PC-3 (cell line): ENCODE results near the gene CAMTA1. TPM values are rescaled to one million over a fixed set of nuclear protein-coding genes. Genes with fewer than 3 reads are reported as not detected.

ENCODE experiments used
- ATAC-seq: fragments of 200-7000 bp; cut with Tn5 transposase; 2 replicates; pipeline ENCODE4 v1.9.1; 2020; ENCODE audit warnings: mild to moderate bottlenecking, moderate library complexity
- BruUV-seq: library from RNA; stranded (reverse); fragments of 400-500 nt; replicated peaks from 2 replicates; lab custom pipeline; 2021; lab: Mats Ljungman, UMichigan
- CTCF ChIA-PET: fragments of 300-600 bp; sonication (Branson Sonifier 250); formaldehyde crosslinking; loops from one replicate; lab custom pipeline; 2022; ENCODE audit warnings: antibody characterized with exemption; lab: Charles Lee
- POLR2A ChIA-PET: fragments of 300-600 bp; sonication (Branson Sonifier 250); formaldehyde crosslinking; loops from one replicate; lab custom pipeline; 2022; ENCODE audit warnings: antibody characterized with exemption; ENCODE audit not compliant: unreplicated experiment; lab: Charles Lee
- DNase-seq: peaks from one replicate; pipeline ENCODE4 v3.0.0-alpha.2; 2015
- H2AFZ ChIP-seq: fragments of 300-600 bp; sonication (generic); 2 replicates; pipeline ENCODE4 v1.6.0; 2016; ENCODE audit warnings: antibody characterized with exemption, low read length
- H3F3A ChIP-seq: fragments of 300-600 bp; sonication (generic); one replicate; pipeline ENCODE4 v1.6.0; 2017; ENCODE audit warnings: antibody characterized with exemption, low read length, control low read depth, mild to moderate bottlenecking; ENCODE audit not compliant: unreplicated experiment
- H3K27ac ChIP-seq: fragments of 300-600 bp; sonication (generic); 2 replicates; pipeline ENCODE4 v1.5.1; 2016; ENCODE audit warnings: mild to moderate bottlenecking, low read length
- H3K27me3 ChIP-seq: fragments of 300-600 bp; sonication (generic); 2 replicates; pipeline ENCODE4 v1.6.1; 2016; ENCODE audit warnings: low read length, mixed read lengths
- H3K36me3 ChIP-seq: fragments of 300-600 bp; sonication (generic); 2 replicates; pipeline ENCODE4 v1.6.1; 2016; ENCODE audit warnings: low read depth, mixed run types, low read length, mixed read lengths
- H3K4me1 ChIP-seq: fragments of 300-600 bp; sonication (generic); 2 replicates; pipeline ENCODE4 v1.5.1; 2016; ENCODE audit warnings: low read length; ENCODE audit not compliant: insufficient read depth
- H3K4me2 ChIP-seq: fragments of 300-600 bp; sonication (generic); 2 replicates; pipeline ENCODE4 v1.6.0; 2016; ENCODE audit warnings: low read length
- H3K4me3 ChIP-seq: fragments of 300-600 bp; sonication (generic); 2 replicates; pipeline ENCODE4 v1.5.1; 2016; ENCODE audit warnings: mild to moderate bottlenecking, low read length, mixed read lengths
- H3K79me2 ChIP-seq: fragments of 300-600 bp; sonication (generic); 2 replicates; pipeline ENCODE4 v1.6.1; 2017; ENCODE audit warnings: low read length, mixed read lengths
- H3K9ac ChIP-seq: fragments of 300-600 bp; sonication (generic); 2 replicates; pipeline ENCODE4 v1.6.0; 2016; ENCODE audit warnings: mild to moderate bottlenecking, low read length
- H3K9me2 ChIP-seq: fragments of 300-600 bp; sonication (generic); replicated peaks from 2 replicates; pipeline ENCODE4 v1.6.1; 2016; ENCODE audit warnings: mixed run types, low read length, mixed read lengths
- H3K9me3 ChIP-seq: fragments of 300-600 bp; sonication (generic); 2 replicates; pipeline ENCODE4 v1.6.1; 2016; ENCODE audit warnings: low read length, mixed read lengths
- H4K20me1 ChIP-seq: fragments of 300-600 bp; sonication (generic); 2 replicates; pipeline ENCODE4 v1.6.1; 2016; ENCODE audit warnings: low read length, mixed read lengths
- EZH2 ChIP-seq: fragments of 300-600 bp; sonication (generic); IDR thresholded peaks from one replicate; pipeline ENCODE4 v1.6.1; 2017; ENCODE audit warnings: antibody characterized with exemption, mild to moderate bottlenecking, low read length; ENCODE audit not compliant: unreplicated experiment
- EZH2phosphoT487 ChIP-seq: fragments of 300-600 bp; sonication (generic); IDR thresholded peaks from 2 replicates; pipeline ENCODE4 v1.6.1; 2018; ENCODE audit warnings: mild to moderate bottlenecking, antibody characterized with exemption, low read length, borderline replicate concordance
- intact Hi-C: fragments of 100-400 bp; cut with micrococcal nuclease; formaldehyde crosslinking; loops from 2 replicates; pipeline ENCODE4 v1.9.0; 2023
- total RNA-seq: library from RNA; depleted of rRNA; stranded (reverse); fragments of >200 nt; gene quantifications from 2 replicates; pipeline ENCODE4 v1.2.3, GENCODE V29; 2014
- TF ChIP-seq, protein P1 (sequence below): fragments of 300-600 bp; sonication (generic); conservative IDR thresholded peaks from 2 replicates; pipeline ENCODE4 v1.5.1; 2017; ENCODE audit warnings: antibody characterized with exemption, low read depth, mild to moderate bottlenecking, low read length

CAMTA1 gene
- total RNA-seq, 1 experiment from 2014 or later = 40.8 TPM

DNA sequence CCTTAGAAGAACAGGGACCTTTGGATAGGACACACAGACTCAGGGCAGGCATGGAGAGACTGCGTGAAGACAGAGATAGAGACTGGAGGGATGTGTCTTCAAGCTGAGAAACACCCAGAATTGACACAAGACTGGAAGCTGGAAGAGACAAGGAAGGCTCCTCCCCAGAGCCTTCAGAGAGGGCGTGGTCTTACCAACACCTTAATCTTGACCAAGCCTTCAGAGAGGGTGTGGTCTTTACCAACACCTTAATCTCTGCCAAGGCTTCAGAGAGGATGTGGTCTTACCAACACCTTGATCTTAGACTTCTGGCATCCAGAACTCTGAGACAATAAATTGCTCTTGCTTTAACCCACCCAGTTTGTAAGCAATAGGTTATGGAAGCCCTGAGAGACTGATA, 504.4 kb downstream of the CAMTA1 start:
- intact Hi-C loops = no loop called here
- POLR2A ChIA-PET = no interaction called here
- Histone ChIP-seq H3K36me3 (no peaks in the 10 kb centered on the region), H3K9me2 (no peaks in the 10 kb centered on the region), H3K79me2 (no peaks in the 10 kb centered on the region), H3K4me3 (no peak overlapping the region), H4K20me1 (no peaks in the 10 kb centered on the region), H3K4me1 (no peaks in the 10 kb centered on the region), H3K27me3 (peaks cover 21% of the 10 kb centered on the region), H3K9ac (no peak overlapping the region), H2AFZ (no peak overlapping the region), H3K27ac (no peak overlapping the region), H3F3A (no peaks in the 10 kb centered on the region), H3K9me3 (no peaks in the 10 kb centered on the region), H3K4me2 (no peak overlapping the region)
- ATAC-seq (no peak), DNase-seq (no peak)
- no TSS peak for BruUV-seq
- TF ChIP-seq EZH2phosphoT487 (no peak), EZH2 (no peak)
- TF ChIP-seq, protein P1, sequence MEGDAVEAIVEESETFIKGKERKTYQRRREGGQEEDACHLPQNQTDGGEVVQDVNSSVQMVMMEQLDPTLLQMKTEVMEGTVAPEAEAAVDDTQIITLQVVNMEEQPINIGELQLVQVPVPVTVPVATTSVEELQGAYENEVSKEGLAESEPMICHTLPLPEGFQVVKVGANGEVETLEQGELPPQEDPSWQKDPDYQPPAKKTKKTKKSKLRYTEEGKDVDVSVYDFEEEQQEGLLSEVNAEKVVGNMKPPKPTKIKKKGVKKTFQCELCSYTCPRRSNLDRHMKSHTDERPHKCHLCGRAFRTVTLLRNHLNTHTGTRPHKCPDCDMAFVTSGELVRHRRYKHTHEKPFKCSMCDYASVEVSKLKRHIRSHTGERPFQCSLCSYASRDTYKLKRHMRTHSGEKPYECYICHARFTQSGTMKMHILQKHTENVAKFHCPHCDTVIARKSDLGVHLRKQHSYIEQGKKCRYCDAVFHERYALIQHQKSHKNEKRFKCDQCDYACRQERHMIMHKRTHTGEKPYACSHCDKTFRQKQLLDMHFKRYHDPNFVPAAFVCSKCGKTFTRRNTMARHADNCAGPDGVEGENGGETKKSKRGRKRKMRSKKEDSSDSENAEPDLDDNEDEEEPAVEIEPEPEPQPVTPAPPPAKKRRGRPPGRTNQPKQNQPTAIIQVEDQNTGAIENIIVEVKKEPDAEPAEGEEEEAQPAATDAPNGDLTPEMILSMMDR = no peak
- CTCF ChIA-PET = no interaction called here

DNA sequence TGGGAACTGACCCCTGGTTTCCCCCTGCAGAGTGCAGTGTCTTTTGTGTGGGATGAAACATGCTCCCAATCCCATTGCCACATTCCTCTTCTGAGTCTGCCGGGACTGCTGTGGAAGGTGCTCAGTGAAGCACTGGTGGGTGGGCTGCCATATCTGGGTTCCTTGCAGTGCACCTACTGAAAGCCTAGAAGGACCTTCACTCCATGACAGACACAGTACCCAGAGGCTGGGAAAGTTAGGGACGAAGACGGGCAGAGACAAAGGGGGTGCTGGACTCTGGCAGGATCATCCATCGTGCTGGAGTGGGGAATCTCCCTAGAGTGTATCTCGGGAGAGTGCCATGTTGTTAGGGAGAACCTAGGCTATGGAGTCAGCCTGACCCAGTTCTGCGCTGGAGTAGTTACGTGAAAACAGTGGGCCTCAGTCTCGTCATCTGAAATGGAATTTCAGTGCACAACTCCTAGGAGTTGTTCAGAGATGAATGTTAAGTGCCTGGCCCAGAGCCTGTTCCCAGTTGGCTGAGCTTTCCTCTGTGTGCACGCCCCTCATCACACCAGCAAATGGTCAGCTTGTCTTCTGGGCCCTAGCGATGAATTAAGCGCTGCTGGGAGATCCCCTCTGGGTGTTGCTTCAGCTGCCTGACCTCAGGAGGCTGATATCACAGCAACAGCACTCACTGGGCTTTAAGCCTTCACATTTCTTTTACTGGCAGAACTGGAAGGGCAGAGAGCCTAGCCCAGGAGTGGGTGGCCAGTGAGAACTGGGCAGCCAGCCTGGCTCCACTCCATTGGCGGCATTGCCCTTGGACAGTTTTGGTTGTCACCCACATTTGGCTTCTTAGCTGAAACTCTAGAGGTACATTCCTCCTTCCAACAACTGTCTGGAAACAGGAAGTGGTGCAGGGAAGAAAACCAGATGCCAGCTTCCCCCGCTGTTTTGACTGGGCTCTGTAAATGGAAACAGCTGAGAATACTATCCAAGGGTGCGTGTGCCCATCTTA, 506.0 kb downstream of the CAMTA1 start:
- CTCF ChIA-PET = no interaction called here
- H3K9ac ChIP-seq = no peak overlapping the region
- no peak overlapping the region for H2AFZ ChIP-seq
- H3K4me2 ChIP-seq = no peak overlapping the region
- H3K9me3 ChIP-seq = no peaks in the 10 kb centered on the region
- DNase-seq (no peak), ATAC-seq (no peak)
- no peaks in the 10 kb centered on the region for H3K4me1 ChIP-seq
- peaks cover 21% of the 10 kb centered on the region for H3K27me3 ChIP-seq
- H4K20me1 ChIP-seq = no peaks in the 10 kb centered on the region
- H3K4me3 ChIP-seq = no peak overlapping the region
- no peaks in the 10 kb centered on the region for H3F3A ChIP-seq
- no TSS peak for BruUV-seq
- POLR2A ChIA-PET = no interaction called here
- no peaks in the 10 kb centered on the region for H3K36me3 ChIP-seq
- H3K27ac ChIP-seq = no peak overlapping the region
- no peaks in the 10 kb centered on the region for H3K9me2 ChIP-seq
- intact Hi-C loops = no loop called here
- no peaks in the 10 kb centered on the region for H3K79me2 ChIP-seq
- TF ChIP-seq, protein P1 = no peak
- no peak for TF ChIP-seq EZH2phosphoT487
- no peak for TF ChIP-seq EZH2

DNA sequence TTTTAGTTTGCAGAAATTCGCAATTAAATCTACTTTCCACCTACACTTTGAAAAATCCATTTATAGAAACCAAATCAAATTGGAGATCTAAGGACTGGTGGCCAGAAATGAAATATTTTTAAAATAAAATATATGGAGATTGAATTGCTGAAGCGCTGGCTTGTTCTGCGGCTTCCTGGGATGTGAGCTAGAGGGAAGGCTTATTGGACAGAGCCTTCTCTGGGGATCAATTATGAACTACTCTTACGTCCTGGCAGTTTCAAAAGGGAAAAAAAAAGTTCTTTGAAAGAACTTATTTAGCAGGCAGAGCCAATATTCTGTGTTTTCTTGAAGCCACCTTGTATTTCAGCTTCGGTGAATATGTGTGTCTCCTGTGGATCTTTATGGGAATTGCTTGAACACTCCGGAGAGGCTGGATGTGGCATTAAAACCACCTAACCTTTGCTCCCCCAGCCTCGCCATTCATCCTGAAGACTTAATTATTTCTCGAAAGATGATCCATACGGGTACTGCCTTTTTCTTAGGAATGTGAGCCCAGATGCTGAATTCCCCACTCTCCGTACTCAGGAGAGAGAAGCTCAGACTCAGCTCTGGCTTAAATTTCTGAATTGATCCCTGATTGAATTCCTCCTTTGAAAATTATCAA, 506.9 kb downstream of the CAMTA1 start:
- no TSS peak for BruUV-seq
- ATAC-seq = no peak
- no peak overlapping the region for H2AFZ ChIP-seq

More for the DNA sequence above, 506.9 kb downstream of the CAMTA1 start:
- Histone ChIP-seq H3K4me1 (no peaks in the 10 kb centered on the region), H3K79me2 (no peaks in the 10 kb centered on the region), H3K9me2 (no peaks in the 10 kb centered on the region), H3K4me3 (no peak overlapping the region), H4K20me1 (no peaks in the 10 kb centered on the region), H3K9me3 (peaks cover 5% of the 10 kb centered on the region; the same call in 1 of the 2 replicates), H3F3A (no peaks in the 10 kb centered on the region), H3K27me3 (peaks cover 21% of the 10 kb centered on the region), H3K9ac (no peak overlapping the region), H3K36me3 (no peaks in the 10 kb centered on the region), H3K4me2 (no peak overlapping the region), H3K27ac (no peak overlapping the region)
- TF ChIP-seq EZH2 = no peak
- TF ChIP-seq, protein P1 = no peak
- TF ChIP-seq EZH2phosphoT487 = no peak
- ChIA-PET CTCF (no interaction called here), POLR2A (no interaction called here)
- no peak for DNase-seq
- intact Hi-C loops = no loop called here
